ENCODE measurements around the gene TMEM192. TPM values are rescaled to one million over a fixed set of nuclear protein-coding genes. Genes with fewer than 3 reads are reported as not detected.

Gene TMEM192
- total and polyA plus RNA-seq, 2 of the 8 experiments (the other 6 are each of a cell fraction or from before 2014, with no cell fraction given) = 7.3 to 10.9 TPM

DNA sequence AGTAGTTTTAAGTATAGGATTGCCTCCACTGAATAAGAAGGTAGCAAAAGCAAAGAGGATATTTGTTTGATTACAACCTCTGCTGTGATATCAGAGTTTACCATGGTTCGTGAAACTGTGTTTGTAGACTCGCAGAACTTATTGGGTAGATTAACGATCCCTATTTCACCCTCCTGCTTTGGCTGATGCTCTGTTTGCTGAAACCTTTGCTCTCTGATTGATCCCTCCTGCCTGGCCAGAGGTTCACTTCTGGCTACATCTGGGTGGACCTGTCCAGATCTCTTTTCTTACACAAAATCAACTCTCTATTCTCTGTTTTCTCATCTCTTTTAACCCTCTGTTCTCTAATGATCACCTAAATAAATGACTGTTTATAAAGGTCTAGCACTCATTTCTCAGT lies 37.9 kb upstream of the TMEM192 start:
- TF ChIP-seq SUZ12 (IDR thresholded peaks at IDR 0.05; ENCODE audit: low read length) (no peak), EGR1 (IDR thresholded peaks at IDR 0.05; ENCODE audit: borderline replicate concordance, low read depth, low read length) (no peak), JUND (IDR thresholded peaks at IDR 0.05; ENCODE audit: low read length) (no peak), TAF1 (IDR thresholded peaks at IDR 0.05; ENCODE audit: low read depth, low read length) (no peak), KDM5A (IDR thresholded peaks at IDR 0.05; ENCODE audit: low read length) (no peak), RFX5 (IDR thresholded peaks at IDR 0.05; ENCODE audit: borderline replicate concordance, low read depth, low read length) (no peak), ZNF274 (IDR thresholded peaks at IDR 0.05; ENCODE audit: borderline replicate concordance, extremely low read depth, low read length) (no peak), POLR2AphosphoS5 (IDR thresholded peaks at IDR 0.05; ENCODE audit: low read depth, low read length) (no peak), EZH2 (IDR thresholded peaks at IDR 0.05; ENCODE audit: low read depth, low read length, severe bottlenecking) (no peak), RXRA (IDR thresholded peaks at IDR 0.05; ENCODE audit: insufficient read depth, low read depth, low read length) (no peak), POU5F1 (IDR thresholded peaks at IDR 0.05; ENCODE audit: low read depth, low read length) (no peak), SIRT6 (IDR thresholded peaks at IDR 0.05; ENCODE audit: low read length) (no peak), PHF8 (conservative IDR thresholded peaks at IDR 0.05; ENCODE audit: low read depth, low read length) (no peak)
- TF ChIP-seq, protein P1, sequence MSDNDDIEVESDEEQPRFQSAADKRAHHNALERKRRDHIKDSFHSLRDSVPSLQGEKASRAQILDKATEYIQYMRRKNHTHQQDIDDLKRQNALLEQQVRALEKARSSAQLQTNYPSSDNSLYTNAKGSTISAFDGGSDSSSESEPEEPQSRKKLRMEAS (IDR thresholded peaks at IDR 0.05) = no peak
- Histone ChIP-seq H2AK5ac (ENCODE audit: low read depth, low read length) (no peak overlapping the region), H4K91ac (replicated peaks; ENCODE audit: insufficient read length, low read length) (no peak overlapping the region), H3K4me1 (replicated peaks in 1 of 4; ENCODE audit: control insufficient read depth in 3 of 4, insufficient read depth in 4 of 4, low read length in 3 of 4) (no peaks in the 10 kb centered on the region), H3K14ac (ENCODE audit: insufficient read length) (no peak overlapping the region), H3K4ac (replicated peaks; ENCODE audit: insufficient read length, low read depth, low read length) (no peak overlapping the region), H3K23ac (ENCODE audit: insufficient read length) (no peak overlapping the region), H3K23me2 (ENCODE audit: low read depth, low read length) (no peaks in the 10 kb centered on the region), H3K79me2 (ENCODE audit: control insufficient read depth in 1 of 2, insufficient read depth in 2 of 2, low read length in 2 of 2) (no peaks in the 10 kb centered on the region), H3K4me2 (ENCODE audit: insufficient read depth in 1 of 2, low read depth in 2 of 2, low read length in 2 of 2) (no peak overlapping the region), H3K27ac (ENCODE audit: low read depth, low read length) (no peak overlapping the region), H2BK12ac (ENCODE audit: low read depth, low read length) (no peak overlapping the region), H2BK15ac (ENCODE audit: low read length) (no peak overlapping the region), H3K4me3 (ENCODE audit: extremely low read depth in 1 of 4, insufficient read depth in 2 of 4, low read depth in 3 of 4, low read length in 4 of 4) (no peak overlapping the region), H3K9ac (replicated peaks in 1 of 4; ENCODE audit: extremely low read depth in 1 of 4, low read depth in 3 of 4, low read length in 3 of 4) (no peak overlapping the region), H2BK120ac (replicated peaks; ENCODE audit: low read depth, low read length) (no peak overlapping the region), H2BK5ac (ENCODE audit: low read depth, low read length) (no peak overlapping the region), H4K20me1 (replicated peaks in 1 of 2; ENCODE audit: control insufficient read depth in 1 of 2, insufficient read depth in 2 of 2, low read length in 2 of 2) (no peaks in the 10 kb centered on the region), H3K56ac (replicated peaks; ENCODE audit: insufficient read length, low read depth, low read length) (no peak overlapping the region), H3K9me3 (ENCODE audit: insufficient read depth in 2 of 2, low read depth in 1 of 2, low read length in 1 of 2) (no peaks in the 10 kb centered on the region), H2AFZ (ENCODE audit: low read length) (no peak overlapping the region), H4K8ac (ENCODE audit: extremely low read depth, insufficient read depth, low read length) (no peak overlapping the region), H2BK20ac (ENCODE audit: low read length) (no peak overlapping the region), H3K36me3 (ENCODE audit: control insufficient read depth in 2 of 4, insufficient read depth in 4 of 4, low read length in 3 of 4) (no peaks in the 10 kb centered on the region), H3K79me1 (ENCODE audit: low read depth, low read length) (no peaks in the 10 kb centered on the region), H3K18ac (ENCODE audit: extremely low read depth, low read length) (no peak overlapping the region), H4K5ac (ENCODE audit: insufficient read length, low read depth, low read length) (no peak overlapping the region), H3K27me3 (replicated peaks in 1 of 4; ENCODE audit: control insufficient read depth in 3 of 4, extremely low read depth in 1 of 4, insufficient read depth in 3 of 4, low read length in 3 of 4) (no peaks in the 10 kb centered on the region)
- POLR2A ChIA-PET (ENCODE audit: partially characterized antibody) = no interaction called here
- 97% methylated on average over 3 of the region's 3 CpGs; no CpG with 5 or more reads in 1 of the 2 experiments for WGBS, 2 experiments (ENCODE audit: extremely low coverage in 1 of 2, insufficient coverage in 1 of 2, insufficient read length in 1 of 2, insufficient replicate concordance in 2 of 2, low coverage in 1 of 2, low lambda C conversion rate in 2 of 2, missing lambda C conversion rate in 1 of 2)
- CTCF ChIA-PET (ENCODE audit: partially characterized antibody) = interaction anchor here (0.6 to 1.4 kb wide), 3 partner anchors 20 to 1398 kb away, joined by 3 to 4 read pairs (median 3); no protein-coding TSS in a partner anchor
- no peak for DNase-seq (ENCODE audit: low read depth in 1 of 2, low spot score in 2 of 2)
- FAIRE-seq = no peak

Data from H1 (cell line).